Embryonic facial prominence (tissue), 1 donor: ENCODE data around the gene STRADA.

Experiments
- DNase-seq: peaks from one replicate; pipeline ENCODE4 v3.0.0-alpha.2; 2016; ENCODE audit errors: extremely low spot score

Gene STRADA

GRCh38 chr17:63741408-63742173, at the start of gene STRADA:
TSS of gene STRADA (minus strand) at chr17:63741799. CDS start at chr17:63728369, 13,430 bp downstream.
- DNase-seq = peak; percentile 97

GRCh38 chr17:63790057-63790456, 48.5 kb upstream of the STRADA start:
- DNase-seq = no peak

- no peak for DNase-seq
Measured at GRCh38 chr17:63786971-63787711, 45.5 kb upstream of the STRADA start.

GRCh38 chr17:63786117-63786516, 44.5 kb upstream of the STRADA start:
- no peak for DNase-seq

- no peak for DNase-seq
Measured at GRCh38 chr17:63785556-63785955, 44.0 kb upstream of the STRADA start.

- DNase-seq = no peak
Measured at GRCh38 chr17:63783522-63783921, 41.9 kb upstream of the STRADA start.

GRCh38 chr17:63780928-63781327, 39.3 kb upstream of the STRADA start:
- DNase-seq = no peak

GRCh38 chr17:63780507-63780906, 38.9 kb upstream of the STRADA start:
- no peak for DNase-seq

- no peak for DNase-seq
Measured at GRCh38 chr17:63775420-63775819, 33.8 kb upstream of the STRADA start.

GRCh38 chr17:63774969-63775265, 33.3 kb upstream of the STRADA start:
- DNase-seq = no peak

GRCh38 chr17:63774141-63774968, 32.8 kb upstream of the STRADA start, which contains the start of gene DDX42:
TSS of gene DDX42 (plus strand) at chr17:63774170. CDS start at chr17:63787050, 12,880 bp downstream.
- peak; percentile 8 for DNase-seq

- peak; percentile 95 for DNase-seq
Measured at GRCh38 chr17:63773272-63774140, 31.9 kb upstream of the STRADA start, which contains the start of gene CCDC47. TSS of gene CCDC47 (minus strand) at chr17:63773597. CDS start at chr17:63766175, 7,422 bp downstream.

- no peak for DNase-seq
Measured at GRCh38 chr17:63772801-63773271, 31.2 kb upstream of the STRADA start.

- no peak for DNase-seq
Measured at GRCh38 chr17:63768433-63768832, 26.8 kb upstream of the STRADA start.

- no peak for DNase-seq
Measured at GRCh38 chr17:63766754-63767153, 25.2 kb upstream of the STRADA start.

GRCh38 chr17:63764716-63765115, 23.1 kb upstream of the STRADA start:
- DNase-seq = no peak

- no peak for DNase-seq
Measured at GRCh38 chr17:63762161-63763078, 20.8 kb upstream of the STRADA start.

GRCh38 chr17:63760771-63761539, 19.4 kb upstream of the STRADA start:
- no peak for DNase-seq

- DNase-seq = no peak
Measured at GRCh38 chr17:63758428-63758827, 16.8 kb upstream of the STRADA start.
